Occipital lobe (tissue), 2 donors: ENCODE data around the gene SNX30. TPM values are rescaled to one million over a fixed set of nuclear protein-coding genes. Genes with fewer than 3 reads are reported as not detected.

ENCODE experiments used
- DNase-seq: peaks from one replicate; lab custom pipeline; 2025; lab: John Stamatoyannopoulos, UW
- total RNA-seq: library from RNA; depleted of rRNA; stranded (reverse); fragments of >200 nt; gene quantifications from one replicate; pipeline ENCODE4 v1.2.3, GENCODE V29; 2014

Gene SNX30
- total RNA-seq, 1 donor from 2014 or later = 25.0 TPM

GRCh38 chr9:112884101-112884500 is 133.5 kb downstream of the SNX30 start:
- DNase-seq = no peak

GRCh38 chr9:112884721-112885120 is 134.2 kb downstream of the SNX30 start:
- DNase-seq = no peak

GRCh38 chr9:112885324-112885723 is 134.8 kb downstream of the SNX30 start:
- no peak for DNase-seq

GRCh38 chr9:112886351-112886750 is 135.8 kb downstream of the SNX30 start:
- no peak for DNase-seq

GRCh38 chr9:112887381-112887780 is 136.8 kb downstream of the SNX30 start:
- no peak for DNase-seq

GRCh38 chr9:112890106-112891081 is 139.8 kb downstream of the SNX30 start, which contains the start of gene SLC46A2:
Gene SLC46A2, minus strand, starts transcription at chr9:112890876. Its CDS starts 195 bp downstream, at chr9:112890681.
- no peak for DNase-seq

GRCh38 chr9:112891521-112891920 is 141.0 kb downstream of the SNX30 start:
- no peak for DNase-seq

GRCh38 chr9:112892981-112893380 is 142.4 kb downstream of the SNX30 start:
- DNase-seq = no peak

GRCh38 chr9:112894041-112894440 is 143.5 kb downstream of the SNX30 start:
- DNase-seq = no peak

GRCh38 chr9:112894699-112895098 is 144.1 kb downstream of the SNX30 start:
- DNase-seq = no peak

GRCh38 chr9:112896131-112896530 is 145.6 kb downstream of the SNX30 start:
- no peak for DNase-seq

- no peak for DNase-seq
Observed at GRCh38 chr9:112898872-112899311, 148.3 kb downstream of the SNX30 start.

GRCh38 chr9:112900488-112900887 is 149.9 kb downstream of the SNX30 start:
- no peak for DNase-seq

- DNase-seq = no peak
Observed at GRCh38 chr9:112900901-112901300, 150.3 kb downstream of the SNX30 start.

GRCh38 chr9:112905084-112905483 is 154.5 kb downstream of the SNX30 start:
- DNase-seq = no peak

GRCh38 chr9:112911736-112912135 is 161.2 kb downstream of the SNX30 start:
- no peak for DNase-seq

GRCh38 chr9:112912636-112913035 is 162.1 kb downstream of the SNX30 start:
- DNase-seq = no peak

- no peak for DNase-seq
Observed at GRCh38 chr9:112913326-112913725, 162.8 kb downstream of the SNX30 start.

- no peak for DNase-seq
Observed at GRCh38 chr9:112914524-112914923, 164.0 kb downstream of the SNX30 start.

GRCh38 chr9:112917047-112917986 is 166.8 kb downstream of the SNX30 start:
- DNase-seq = no peak

GRCh38 chr9:112917987-112918362 is 167.4 kb downstream of the SNX30 start:
- DNase-seq = no peak

- no peak for DNase-seq
Observed at GRCh38 chr9:112921549-112921948, 171.0 kb downstream of the SNX30 start.
